ENCODE results near the gene FMO5. TPM values are rescaled to one million over a fixed set of nuclear protein-coding genes. Genes with fewer than 3 reads are reported as not detected.

The FMO5 gene
- total RNA-seq, 1 donor from 2014 or later = 0.82 TPM

- peaks cover 23% of the 10 kb centered on the region for H3K36me3 Mint-ChIP-seq
- TF ChIP-seq EZH2phosphoT487 (IDR thresholded peaks at IDR 0.05) = no peak
- TF ChIP-seq EZH2 (IDR thresholded peaks at IDR 0.05) = no peak
- no peak for TF ChIP-seq CTCF (IDR thresholded peaks at IDR 0.05)
- H2AFZ ChIP-seq (replicated peaks) = no peak overlapping the region
- no peak overlapping the region for H3K27ac Mint-ChIP-seq
- peaks cover 2% of the 10 kb centered on the region for H3K27me3 Mint-ChIP-seq (ENCODE audit: insufficient read depth, low read depth)
- H3K4me3 ChIP-seq = peak overlapping the region; percentile 8
- H3K9me3 ChIP-seq (ENCODE audit: low read depth) = no peaks in the 10 kb centered on the region
- peaks cover 91% of the 10 kb centered on the region for H3K79me2 ChIP-seq (ENCODE audit: low read depth)
- H3K36me3 ChIP-seq = peaks cover 8% of the 10 kb centered on the region
- H3K9ac ChIP-seq = no peak overlapping the region
- H3K4me3 Mint-ChIP-seq = no peak overlapping the region
- peaks cover 28% of the 10 kb centered on the region for H3K9me3 Mint-ChIP-seq
- H3K4me1 Mint-ChIP-seq = peaks cover 23% of the 10 kb centered on the region
- H3K27me3 ChIP-seq = peaks cover under 1% of the 10 kb centered on the region
- H3K27ac ChIP-seq = no peak overlapping the region
- H3F3A ChIP-seq (ENCODE audit: low read depth) = peaks cover 19% of the 10 kb centered on the region
- peaks cover 33% of the 10 kb centered on the region for H3K4me1 ChIP-seq
- DNase-seq (ENCODE audit: low spot score) = peak; percentile 36
- H3K4me2 ChIP-seq = peak overlapping the region; percentile 69
- peaks cover 38% of the 10 kb centered on the region for H4K20me1 ChIP-seq (ENCODE audit: low read depth)
These were observed 21.9 kb upstream of the FMO5 start for GRCh38 chr1:147246910-147247655.

- H3K36me3 Mint-ChIP-seq = peaks cover 23% of the 10 kb centered on the region
- Histone ChIP-seq H4K20me1 (ENCODE audit: low read depth) (peaks cover 29% of the 10 kb centered on the region), H3K4me2 (no peak overlapping the region), H3K79me2 (ENCODE audit: low read depth) (peaks cover 82% of the 10 kb centered on the region), H3K27ac (no peak overlapping the region), H3K4me1 (peaks cover 33% of the 10 kb centered on the region), H3F3A (ENCODE audit: low read depth) (peaks cover 19% of the 10 kb centered on the region), H3K36me3 (peaks cover 8% of the 10 kb centered on the region), H3K4me3 (no peak overlapping the region), H3K9me3 (ENCODE audit: low read depth) (no peaks in the 10 kb centered on the region), H3K27me3 (peaks cover 9% of the 10 kb centered on the region), H2AFZ (replicated peaks) (no peak overlapping the region), H3K9ac (no peak overlapping the region)
- no peak overlapping the region for H3K27ac Mint-ChIP-seq
- H3K4me3 Mint-ChIP-seq = no peak overlapping the region
- H3K27me3 Mint-ChIP-seq (ENCODE audit: insufficient read depth, low read depth) = peaks cover 2% of the 10 kb centered on the region
- TF ChIP-seq EZH2 (IDR thresholded peaks at IDR 0.05) (no peak), CTCF (IDR thresholded peaks at IDR 0.05) (no peak), EZH2phosphoT487 (IDR thresholded peaks at IDR 0.05) (no peak)
- peaks cover 23% of the 10 kb centered on the region for H3K4me1 Mint-ChIP-seq
- peaks cover 27% of the 10 kb centered on the region for H3K9me3 Mint-ChIP-seq
- DNase-seq (ENCODE audit: low spot score) = no peak
These were observed 21.0 kb upstream of the FMO5 start for GRCh38 chr1:147246044-147246690.

GRCh38 chr1:147245586-147246021 lies 20.5 kb upstream of the FMO5 start:
- TF ChIP-seq EZH2phosphoT487 (IDR thresholded peaks at IDR 0.05) (no peak), CTCF (IDR thresholded peaks at IDR 0.05) (no peak), EZH2 (IDR thresholded peaks at IDR 0.05) (no peak)
- Histone ChIP-seq H2AFZ (replicated peaks) (no peak overlapping the region), H3K9ac (no peak overlapping the region), H3K27ac (no peak overlapping the region), H4K20me1 (ENCODE audit: low read depth) (peaks cover 24% of the 10 kb centered on the region), H3K27me3 (peaks cover 9% of the 10 kb centered on the region), H3K79me2 (ENCODE audit: low read depth) (peaks cover 77% of the 10 kb centered on the region), H3K9me3 (ENCODE audit: low read depth) (no peaks in the 10 kb centered on the region), H3F3A (ENCODE audit: low read depth) (peaks cover 19% of the 10 kb centered on the region), H3K36me3 (peaks cover 8% of the 10 kb centered on the region), H3K4me3 (no peak overlapping the region), H3K4me2 (no peak overlapping the region), H3K4me1 (peaks cover 33% of the 10 kb centered on the region)
- Mint-ChIP-seq H3K4me1 (peaks cover 23% of the 10 kb centered on the region), H3K9me3 (peaks cover 23% of the 10 kb centered on the region), H3K27me3 (ENCODE audit: insufficient read depth, low read depth) (peaks cover 2% of the 10 kb centered on the region), H3K27ac (no peak overlapping the region), H3K4me3 (no peak overlapping the region), H3K36me3 (peaks cover 23% of the 10 kb centered on the region)
- DNase-seq (ENCODE audit: low spot score) = no peak

Data from neural progenitor cell (in vitro differentiated cells).